Measurements from ENCODE around the gene INCENP. TPM values are rescaled to one million over a fixed set of nuclear protein-coding genes. Genes with fewer than 3 reads are reported as not detected.
A peak's percentile ranks its signal among the peaks of the same experiment; 100 is the strongest.

Gene INCENP
- total RNA-seq, 4 donors from 2014 or later = 33.8 to 84.0 (median 53.1) TPM

DNA sequence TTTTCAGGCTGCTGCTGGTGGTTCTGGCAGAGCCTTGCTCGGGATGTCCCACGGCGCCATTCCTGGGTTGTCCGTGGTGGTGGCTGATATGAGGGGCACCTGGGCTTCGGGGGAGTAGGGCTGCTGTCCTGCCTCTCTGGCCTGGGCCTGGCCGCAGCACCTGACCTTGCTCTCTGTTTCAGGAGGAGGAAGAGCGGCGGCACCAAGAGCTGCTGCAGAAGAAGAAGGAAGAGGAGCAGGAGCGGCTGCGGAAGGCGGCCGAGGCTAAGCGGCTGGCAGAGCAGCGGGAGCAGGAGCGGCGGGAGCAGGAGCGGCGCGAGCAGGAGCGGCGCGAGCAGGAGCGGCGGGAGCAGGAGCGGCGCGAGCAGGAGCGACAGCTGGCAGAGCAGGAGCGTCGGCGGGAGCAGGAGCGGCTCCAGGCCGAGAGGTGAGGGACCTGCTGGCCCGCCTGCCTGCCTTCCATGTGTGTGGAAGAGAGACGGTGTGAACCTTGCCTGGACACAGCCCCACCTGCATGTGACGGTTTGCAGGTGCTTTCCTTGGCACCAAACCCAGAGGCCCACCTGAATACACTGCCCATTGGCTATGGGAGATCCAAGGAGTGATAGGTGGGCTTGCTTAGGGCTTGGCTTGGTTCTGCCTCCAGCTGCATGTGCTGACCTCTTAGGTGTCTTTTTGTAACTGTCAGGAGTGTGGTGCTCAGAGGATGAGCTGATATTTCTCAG is 22.8 kb downstream of the INCENP start:
- WGBS, 2 donors = 92 to 94% methylated on average over 28 to 35 of the region's 36 CpGs
- H3K36me3 ChIP-seq = peaks cover 12 to 100% (median 42%) of the 10 kb centered on the region in 3 donors
- no peak for DNase-seq
- peaks cover 0 to 60% (median 22%) of the 10 kb centered on the region in 3 donors for H3K4me1 ChIP-seq
- H3K27ac ChIP-seq = no peak overlapping the region
- H3K27me3 ChIP-seq = no peaks in the 10 kb centered on the region
- no peak for TF ChIP-seq POLR2A (IDR thresholded peaks at IDR 0.05)
- TF ChIP-seq, protein P1, sequence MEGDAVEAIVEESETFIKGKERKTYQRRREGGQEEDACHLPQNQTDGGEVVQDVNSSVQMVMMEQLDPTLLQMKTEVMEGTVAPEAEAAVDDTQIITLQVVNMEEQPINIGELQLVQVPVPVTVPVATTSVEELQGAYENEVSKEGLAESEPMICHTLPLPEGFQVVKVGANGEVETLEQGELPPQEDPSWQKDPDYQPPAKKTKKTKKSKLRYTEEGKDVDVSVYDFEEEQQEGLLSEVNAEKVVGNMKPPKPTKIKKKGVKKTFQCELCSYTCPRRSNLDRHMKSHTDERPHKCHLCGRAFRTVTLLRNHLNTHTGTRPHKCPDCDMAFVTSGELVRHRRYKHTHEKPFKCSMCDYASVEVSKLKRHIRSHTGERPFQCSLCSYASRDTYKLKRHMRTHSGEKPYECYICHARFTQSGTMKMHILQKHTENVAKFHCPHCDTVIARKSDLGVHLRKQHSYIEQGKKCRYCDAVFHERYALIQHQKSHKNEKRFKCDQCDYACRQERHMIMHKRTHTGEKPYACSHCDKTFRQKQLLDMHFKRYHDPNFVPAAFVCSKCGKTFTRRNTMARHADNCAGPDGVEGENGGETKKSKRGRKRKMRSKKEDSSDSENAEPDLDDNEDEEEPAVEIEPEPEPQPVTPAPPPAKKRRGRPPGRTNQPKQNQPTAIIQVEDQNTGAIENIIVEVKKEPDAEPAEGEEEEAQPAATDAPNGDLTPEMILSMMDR (IDR thresholded peaks at IDR 0.05) = no peak
- H3K4me3 ChIP-seq = no peak overlapping the region
- H3K9me3 ChIP-seq = no peaks in the 10 kb centered on the region
- intact Hi-C loops (cut with DNase I) = no loop called here

DNA sequence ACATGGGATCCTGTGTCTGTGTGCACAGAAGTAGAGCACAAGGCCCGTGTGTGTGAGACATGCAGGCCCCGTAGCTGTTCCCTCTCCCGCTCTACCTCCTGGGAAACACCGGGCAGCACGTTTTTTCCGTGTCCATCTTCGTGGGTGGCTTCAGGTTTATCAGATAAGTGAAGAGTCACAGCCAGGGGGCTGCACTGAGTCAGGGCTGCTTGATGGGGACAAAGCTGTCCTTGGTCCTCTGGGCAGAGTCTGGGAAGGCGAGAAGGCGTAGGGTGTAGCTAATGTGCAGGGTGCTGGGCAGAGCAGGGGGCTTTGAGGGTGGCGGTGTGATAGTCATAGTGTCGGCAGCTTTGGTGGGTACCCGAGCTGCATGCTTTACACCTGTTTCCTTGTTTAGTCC is 23.7 kb downstream of the INCENP start:
- TF ChIP-seq, protein P1 (IDR thresholded peaks at IDR 0.05) = no peak
- no peak for TF ChIP-seq POLR2A (IDR thresholded peaks at IDR 0.05)
- Histone ChIP-seq H3K9me3 (no peaks in the 10 kb centered on the region), H3K36me3 (peaks cover 9 to 100% (median 47%) of the 10 kb centered on the region in 3 donors), H3K4me3 (no peak overlapping the region), H3K27me3 (no peaks in the 10 kb centered on the region), H3K4me1 (peaks cover 0 to 51% (median 22%) of the 10 kb centered on the region in 3 donors), H3K27ac (peak overlapping the region in 2 of 4 donors; percentile 5 to 13)
- WGBS, 2 donors = 95 to 99% methylated on average over 5 to 10 of the region's 12 CpGs
- DNase-seq = no peak
- intact Hi-C loops (cut with DNase I) = no loop called here

DNA sequence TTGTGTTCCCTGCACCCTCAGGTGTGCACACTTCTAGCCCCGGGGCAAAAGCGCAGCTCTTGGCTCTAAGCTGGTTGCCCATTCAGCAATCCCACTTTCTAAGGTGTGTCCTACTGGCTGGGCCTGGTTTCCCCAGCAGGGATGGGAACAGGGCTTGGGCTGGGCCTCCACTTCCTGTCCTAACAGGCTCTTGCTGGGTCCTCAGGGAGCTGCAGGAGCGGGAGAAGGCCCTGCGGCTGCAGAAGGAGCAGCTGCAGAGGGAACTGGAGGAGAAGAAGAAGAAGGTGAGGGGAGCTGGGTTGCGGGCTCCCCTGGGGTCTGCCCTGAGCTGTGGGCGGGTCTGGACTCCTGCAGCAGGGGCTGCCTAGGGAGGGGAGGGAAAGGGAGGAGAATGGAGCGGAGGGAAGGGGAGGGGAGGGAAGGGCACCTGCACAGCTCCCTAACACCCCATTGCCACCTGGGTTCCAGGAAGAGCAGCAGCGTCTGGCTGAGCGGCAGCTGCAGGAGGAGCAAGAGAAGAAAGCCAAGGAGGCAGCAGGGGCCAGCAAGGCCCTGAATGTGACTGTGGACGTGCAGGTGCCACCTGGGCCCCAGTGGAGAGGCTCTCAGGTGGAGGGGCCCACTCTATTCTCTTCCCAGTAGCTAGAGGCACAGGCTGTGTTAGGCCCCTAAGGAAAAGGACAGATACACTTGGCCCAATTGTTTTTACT is 24.6 kb downstream of the INCENP start:
- H3K27ac ChIP-seq = peak overlapping the region in 3 of 4 donors; percentile 5 to 55 (median 7)
- TF ChIP-seq POLR2A (IDR thresholded peaks at IDR 0.05) = no peak
- TF ChIP-seq, protein P1 (IDR thresholded peaks at IDR 0.05) = no peak
- 67 to 92% methylated on average over 6 to 9 of the region's 10 CpGs for WGBS, 2 donors
- intact Hi-C loops (cut with DNase I) = no loop called here
- peaks cover 9 to 99% (median 47%) of the 10 kb centered on the region in 3 donors for H3K36me3 ChIP-seq
- no peak for DNase-seq
- H3K4me3 ChIP-seq = no peak overlapping the region
- H3K4me1 ChIP-seq = peaks cover 0 to 42% (median 14%) of the 10 kb centered on the region in 3 donors
- H3K27me3 ChIP-seq = no peaks in the 10 kb centered on the region
- H3K9me3 ChIP-seq = no peaks in the 10 kb centered on the region

DNA sequence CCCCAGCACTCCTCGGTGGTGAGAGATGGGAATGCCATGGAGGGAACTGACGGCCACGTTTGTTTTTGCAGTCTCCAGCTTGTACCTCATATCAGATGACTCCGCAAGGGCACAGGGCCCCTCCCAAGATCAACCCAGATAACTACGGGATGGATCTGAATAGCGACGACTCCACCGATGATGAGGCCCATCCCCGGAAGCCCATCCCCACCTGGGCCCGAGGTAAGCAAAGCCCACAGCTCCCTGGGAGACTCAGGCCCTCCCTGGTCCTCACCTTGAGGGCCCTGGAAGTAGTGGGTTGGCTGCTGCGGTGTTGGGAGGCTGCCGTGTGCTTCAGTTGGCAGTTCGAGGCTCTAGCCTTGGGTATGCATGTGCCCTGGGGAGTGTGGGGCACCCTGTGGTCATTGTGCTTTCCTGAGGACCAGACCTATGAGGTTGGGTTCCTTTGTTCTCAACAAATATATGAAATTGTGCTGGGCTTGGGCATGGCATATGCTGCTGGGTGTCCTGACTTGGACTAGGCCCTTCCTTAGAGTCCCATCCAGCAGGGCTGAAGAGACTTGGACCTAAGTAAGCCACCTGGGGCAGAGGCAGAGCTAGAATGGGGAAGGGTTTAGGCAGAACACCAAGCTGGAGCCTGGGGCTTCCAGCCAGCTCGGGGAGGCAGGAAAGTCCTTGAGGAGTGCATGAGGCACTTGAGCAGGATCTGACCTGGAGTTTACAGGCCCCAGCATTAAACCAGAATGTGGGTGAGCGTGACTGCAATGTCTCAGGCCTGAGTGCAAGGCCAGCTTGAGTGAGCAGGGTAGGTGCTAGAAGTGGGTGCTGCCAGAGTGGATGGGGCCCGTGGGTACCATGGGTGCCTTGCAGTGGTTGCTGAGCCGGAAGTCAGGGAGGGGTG is 26.4 kb downstream of the INCENP start:
- Histone ChIP-seq H3K4me3 (no peak overlapping the region), H3K27me3 (no peaks in the 10 kb centered on the region), H3K9me3 (no peaks in the 10 kb centered on the region), H3K27ac (no peak overlapping the region), H3K4me1 (peaks cover 0 to 27% (median 7%) of the 10 kb centered on the region in 3 donors), H3K36me3 (peaks cover 9 to 81% (median 40%) of the 10 kb centered on the region in 3 donors)
- no peak for DNase-seq
- WGBS, 2 donors = 85 to 89% methylated on average over 5 to 16 of the region's 17 CpGs
- intact Hi-C loops (cut with DNase I) = no loop called here
- TF ChIP-seq POLR2A (IDR thresholded peaks at IDR 0.05) = no peak
